IPS-18a (cell line): ENCODE measurements around the gene PSMG1.

ENCODE experiments used
- H3K27ac ChIP-seq: one replicate; pipeline ENCODE4 v1.5.1; 2013; ENCODE audit warnings: low read length
- H3K27me3 ChIP-seq: one replicate; pipeline ENCODE4 v1.6.1; 2013; ENCODE audit warnings: mild to moderate bottlenecking, low read length; ENCODE audit not compliant: control insufficient read depth, insufficient read depth
- H3K36me3 ChIP-seq: one replicate; pipeline ENCODE4 v1.6.1; 2013; ENCODE audit warnings: low read depth, low read length; ENCODE audit not compliant: control insufficient read depth
- H3K4me1 ChIP-seq: one replicate; pipeline ENCODE4 v1.6.1; 2013; ENCODE audit warnings: low read depth, low read length; ENCODE audit not compliant: control insufficient read depth
- H3K4me3 ChIP-seq: one replicate; pipeline ENCODE4 v1.5.1; 2013; ENCODE audit warnings: low read length
- H3K9ac ChIP-seq: one replicate; pipeline ENCODE4 v1.6.1; 2013; ENCODE audit warnings: mild to moderate bottlenecking, low read length, moderate library complexity
- H3K9me3 ChIP-seq: one replicate; pipeline ENCODE4 v1.6.1; 2013; ENCODE audit warnings: low read depth, low read length; ENCODE audit not compliant: control insufficient read depth

PSMG1 gene

GRCh38 chr21:39131791-39132190 lies 51.5 kb downstream of the PSMG1 start:
- no peaks in the 10 kb centered on the region for H3K36me3 ChIP-seq
- no peaks in the 10 kb centered on the region for H3K4me1 ChIP-seq
- H3K9ac ChIP-seq: no peak overlapping the region
- no peak overlapping the region for H3K27ac ChIP-seq
- no peaks in the 10 kb centered on the region for H3K9me3 ChIP-seq
- no peak overlapping the region for H3K4me3 ChIP-seq
- H3K27me3 ChIP-seq: no peaks in the 10 kb centered on the region

GRCh38 chr21:39127506-39127905 lies 55.7 kb downstream of the PSMG1 start:
- H3K36me3 ChIP-seq: no peaks in the 10 kb centered on the region
- H3K4me1 ChIP-seq: no peaks in the 10 kb centered on the region

GRCh38 chr21:39126486-39126806 lies 56.8 kb downstream of the PSMG1 start:
- Histone ChIP-seq H3K4me3 (no peak overlapping the region), H3K27ac (no peak overlapping the region), H3K9ac (no peak overlapping the region)

More at GRCh38 chr21:39127506-39127905, 55.7 kb downstream of the PSMG1 start:
- Histone ChIP-seq H3K27me3 (no peaks in the 10 kb centered on the region), H3K27ac (no peak overlapping the region), H3K4me3 (no peak overlapping the region), H3K9ac (no peak overlapping the region), H3K9me3 (no peaks in the 10 kb centered on the region)

GRCh38 chr21:39125752-39126485 lies 57.3 kb downstream of the PSMG1 start:
- Histone ChIP-seq H3K4me1 (no peaks in the 10 kb centered on the region), H3K27ac (no peak overlapping the region), H3K27me3 (no peaks in the 10 kb centered on the region), H3K4me3 (no peak overlapping the region), H3K36me3 (no peaks in the 10 kb centered on the region), H3K9me3 (no peaks in the 10 kb centered on the region), H3K9ac (no peak overlapping the region)

More at GRCh38 chr21:39126486-39126806, 56.8 kb downstream of the PSMG1 start:
- Histone ChIP-seq H3K9me3 (no peaks in the 10 kb centered on the region), H3K4me1 (no peaks in the 10 kb centered on the region), H3K27me3 (no peaks in the 10 kb centered on the region), H3K36me3 (no peaks in the 10 kb centered on the region)
